Activated B cell treated with CpG ODN at 0.5 μM for 24 hours (primary cell): ENCODE measurements around the gene VPS13D. TPM values are rescaled to one million over a fixed set of nuclear protein-coding genes. Genes with fewer than 3 reads are reported as not detected.
A peak's percentile ranks its signal among the peaks of the same experiment; 100 is the strongest.

ENCODE experiments used
- ATAC-seq: fragments of 200-7000 bp; cut with Tn5 transposase; one replicate; pipeline ENCODE4 v1.10.0; 2021; ENCODE audit warnings: low read depth, mild to moderate bottlenecking, moderate library complexity
- CTCF ChIA-PET: fragments of 350-600 bp; sonication (Branson Sonifier 250); formaldehyde crosslinking; loops from one replicate; lab custom pipeline; 2021; ENCODE audit warnings: antibody characterized with exemption; lab: Charles Lee
- POLR2A ChIA-PET: fragments of 350-600 bp; sonication (Branson Sonifier 250); formaldehyde crosslinking; loops from one replicate; lab custom pipeline; 2021; ENCODE audit warnings: antibody characterized with exemption; lab: Charles Lee
- DNase-seq: peaks from one replicate; pipeline ENCODE4 v3.0.0; 2022
- H3K27ac Mint-ChIP-seq: one replicate; pipeline ENCODE4 v1.8.0; 2020; ENCODE audit warnings: mixed read lengths
- H3K27me3 Mint-ChIP-seq: one replicate; pipeline ENCODE4 v1.8.0; 2021; ENCODE audit warnings: mixed read lengths
- H3K36me3 Mint-ChIP-seq: one replicate; pipeline ENCODE4 v1.8.0; 2021; ENCODE audit warnings: low read depth, mixed read lengths
- H3K4me1 Mint-ChIP-seq: one replicate; pipeline ENCODE4 v1.8.0; 2021; ENCODE audit warnings: mixed read lengths
- H3K4me3 Mint-ChIP-seq: one replicate; pipeline ENCODE4 v1.8.0; 2020; ENCODE audit warnings: mild to moderate bottlenecking, mixed read lengths
- H3K9me3 Mint-ChIP-seq: one replicate; pipeline ENCODE4 v1.8.0; 2020; ENCODE audit warnings: mixed read lengths
- CTCF ChIP-seq: fragments of 200-600 bp; IDR thresholded peaks from one replicate; pipeline ENCODE4 v1.8.0; 2022; ENCODE audit warnings: antibody characterized with exemption, mild to moderate bottlenecking
- intact Hi-C: fragments of 100-400 bp; cut with micrococcal nuclease; formaldehyde crosslinking; loops from one replicate; pipeline ENCODE4 v1.15.1; 2024
- total RNA-seq: library from RNA; stranded (reverse); gene quantifications from 2 replicates; pipeline ENCODE4 v1.2.3, GENCODE V29; 2022

The VPS13D gene
- total RNA-seq, 1 donor from 2014 or later, result 64.5 TPM

DNA sequence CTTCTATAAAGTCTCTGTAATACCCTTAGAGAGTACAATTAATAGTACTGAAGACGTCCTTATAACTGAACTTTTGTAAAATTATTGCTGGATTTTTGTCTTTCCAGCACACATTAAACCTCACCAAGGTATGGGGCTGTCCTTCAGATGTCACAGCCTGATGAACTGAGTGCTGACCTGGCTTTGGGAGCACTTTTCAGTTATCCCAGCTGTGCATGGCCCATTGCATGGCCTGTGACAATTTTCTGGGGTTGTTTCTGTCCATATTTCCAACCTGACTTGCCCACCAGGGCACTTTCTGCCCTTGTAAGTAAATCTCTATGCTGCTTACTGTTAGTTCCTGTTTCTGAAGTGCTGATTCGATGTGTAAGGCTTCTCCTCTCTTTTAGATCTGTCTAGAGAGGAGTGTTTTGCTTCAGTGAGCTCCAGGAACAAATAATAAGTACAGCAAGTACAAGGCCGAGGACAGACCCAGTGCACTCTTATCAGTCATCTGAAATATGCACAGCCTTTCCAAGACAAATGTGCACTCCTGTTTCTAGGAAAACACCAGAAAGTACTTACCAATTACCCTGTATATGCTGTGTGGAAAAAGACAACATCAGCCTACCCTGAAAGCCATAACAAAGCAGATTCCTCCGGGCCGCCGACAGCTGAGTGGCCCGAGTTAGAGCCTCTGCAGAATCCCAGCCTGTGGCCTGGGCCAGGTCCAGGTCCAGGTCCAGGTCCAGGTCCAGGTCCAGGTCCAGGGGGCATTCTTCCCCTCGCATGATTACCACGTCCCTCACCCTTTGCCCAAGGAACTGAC, 266.5 kb downstream of the VPS13D start:
- H3K27me3 Mint-ChIP-seq, result no peaks in the 10 kb centered on the region
- DNase-seq (no peak), ATAC-seq (peak; percentile 68)
- H3K36me3 Mint-ChIP-seq, result peaks cover 56% of the 10 kb centered on the region
- peaks cover 16% of the 10 kb centered on the region for H3K4me1 Mint-ChIP-seq
- H3K4me3 Mint-ChIP-seq, result no peak overlapping the region
- no peak for TF ChIP-seq CTCF
- intact Hi-C loops, result no loop called here
- H3K27ac Mint-ChIP-seq, result peak overlapping the region; percentile 41
- POLR2A ChIA-PET, result no interaction called here
- H3K9me3 Mint-ChIP-seq, result no peaks in the 10 kb centered on the region
- CTCF ChIA-PET, result no interaction called here

- intact Hi-C loops, result no loop called here
- Mint-ChIP-seq H3K4me3 (no peak overlapping the region), H3K4me1 (peaks cover 16% of the 10 kb centered on the region), H3K9me3 (no peaks in the 10 kb centered on the region), H3K27me3 (no peaks in the 10 kb centered on the region), H3K36me3 (peaks cover 60% of the 10 kb centered on the region), H3K27ac (no peak overlapping the region)
- no peak for TF ChIP-seq CTCF
- ChIA-PET CTCF (no interaction called here), POLR2A (no interaction called here)
- DNase-seq, result no peak
- no peak for ATAC-seq
These were observed 269.9 kb downstream of the VPS13D start for GRCh38 chr1:12499539-12500240.

DNA sequence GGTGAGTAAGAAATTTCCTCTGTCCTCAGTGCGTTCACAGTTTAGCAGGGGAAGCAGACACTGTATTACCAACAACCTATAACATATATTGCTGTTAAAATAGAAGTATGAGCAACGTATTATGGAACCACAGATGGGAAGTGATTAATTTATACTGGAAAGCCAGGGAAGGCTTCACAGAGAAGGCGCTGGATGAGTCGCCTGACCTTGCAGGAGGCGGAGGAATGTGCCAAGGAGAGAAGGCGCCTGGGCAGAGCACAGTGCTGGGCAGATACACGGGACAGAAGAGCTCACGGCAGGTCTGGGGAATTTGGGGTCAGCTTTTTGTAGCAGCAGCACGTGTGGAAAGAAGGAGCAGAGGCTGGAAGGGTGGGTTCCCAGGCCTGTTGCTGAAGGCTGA, 271.8 kb downstream of the VPS13D start:
- ChIA-PET CTCF (no interaction called here), POLR2A (no interaction called here)
- H3K4me1 Mint-ChIP-seq, result peaks cover 2% of the 10 kb centered on the region
- ATAC-seq (no peak), DNase-seq (no peak)
- H3K27me3 Mint-ChIP-seq, result no peaks in the 10 kb centered on the region
- intact Hi-C loops, result no loop called here
- TF ChIP-seq CTCF, result no peak
- H3K4me3 Mint-ChIP-seq, result no peak overlapping the region
- peaks cover 73% of the 10 kb centered on the region for H3K36me3 Mint-ChIP-seq
- no peak overlapping the region for H3K27ac Mint-ChIP-seq
- H3K9me3 Mint-ChIP-seq, result no peaks in the 10 kb centered on the region

GRCh38 chr1:12502336-12503109, 272.7 kb downstream of the VPS13D start:
- intact Hi-C loops, result no loop called here
- no peaks in the 10 kb centered on the region for H3K4me1 Mint-ChIP-seq
- no peak overlapping the region for H3K27ac Mint-ChIP-seq
- POLR2A ChIA-PET, result no interaction called here
- CTCF ChIA-PET, result interaction anchor here (0.6 kb wide), 1 partner anchor 118 kb away, joined by 3 read pairs; no protein-coding TSS in a partner anchor
- DNase-seq (no peak), ATAC-seq (no peak)
- H3K27me3 Mint-ChIP-seq, result no peaks in the 10 kb centered on the region
- H3K4me3 Mint-ChIP-seq, result no peak overlapping the region
- TF ChIP-seq CTCF, result no peak
- no peaks in the 10 kb centered on the region for H3K9me3 Mint-ChIP-seq
- peaks cover 70% of the 10 kb centered on the region for H3K36me3 Mint-ChIP-seq

DNA sequence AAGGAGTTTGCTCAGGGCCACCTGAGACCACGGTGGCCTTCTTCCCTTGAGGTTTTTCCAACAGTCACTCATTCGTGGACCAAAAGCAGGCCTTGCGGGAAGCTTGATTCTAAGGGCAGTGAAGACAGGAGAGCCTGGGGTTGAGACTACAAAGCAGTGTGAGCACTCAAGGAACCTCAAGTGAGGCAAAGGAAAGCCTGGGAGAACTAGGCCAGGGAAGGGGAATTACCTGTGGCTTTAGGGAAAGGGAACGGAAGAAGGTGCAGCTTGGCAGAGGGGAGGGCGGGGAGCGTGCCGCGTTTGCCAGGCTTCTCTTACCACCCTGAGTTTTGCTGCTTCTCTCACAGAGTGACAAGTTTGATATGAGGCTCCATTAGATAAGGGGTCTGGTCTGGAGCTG, 273.9 kb downstream of the VPS13D start:
- Mint-ChIP-seq H3K4me3 (no peak overlapping the region), H3K27ac (no peak overlapping the region), H3K9me3 (no peaks in the 10 kb centered on the region), H3K4me1 (no peaks in the 10 kb centered on the region), H3K27me3 (no peaks in the 10 kb centered on the region), H3K36me3 (peaks cover 68% of the 10 kb centered on the region)
- intact Hi-C loops, result no loop called here
- no peak for TF ChIP-seq CTCF
- ChIA-PET CTCF (no interaction called here), POLR2A (no interaction called here)
- no peak for ATAC-seq
- DNase-seq, result no peak
